Heart right ventricle (tissue), 16 donors: Measurements from ENCODE around the gene MOB3B. TPM values are rescaled to one million over a fixed set of nuclear protein-coding genes. Genes with fewer than 3 reads are reported as not detected.

Experiments used
- ATAC-seq, 8 donors: fragments of 200-7000 bp; cut with Tn5 transposase; one replicate each; pipeline ENCODE4 v1.9.1; 2020; ENCODE audit warnings: mild to moderate bottlenecking in 8 of 8, moderate library complexity in 8 of 8, moderate number of reproducible peaks in 1 of 8
- DNase-seq, 2 donors: peaks; one replicate each; pipeline ENCODE4 v3.0.0-alpha.2; 2020
- H3K27ac ChIP-seq, 10 donors: fragments of 200-600 bp; sonication (generic) in 2 of 10; one replicate each; pipeline versions ENCODE4 v1.5.0 to v1.8.0; 2020 to 2022; ENCODE audit warnings: mild to moderate bottlenecking in 3 of 10
- H3K27me3 ChIP-seq, 7 donors: fragments of 200-600 bp; one replicate each; pipeline ENCODE4 v1.8.0; 2021 to 2022; ENCODE audit warnings: mild to moderate bottlenecking in 2 of 7
- H3K36me3 ChIP-seq, 9 donors: fragments of 200-600 bp; sonication (generic) in 1 of 9; one replicate each; pipeline versions ENCODE4 v1.5.0 to v1.8.0; 2020 to 2022; ENCODE audit warnings: mild to moderate bottlenecking in 2 of 9
- H3K4me1 ChIP-seq, 9 donors: fragments of 200-600 bp; sonication (generic) in 1 of 9; one replicate each; pipeline versions ENCODE4 v1.5.0 to v1.8.0; 2020 to 2022; ENCODE audit warnings: mild to moderate bottlenecking in 4 of 9
- H3K4me3 ChIP-seq, 10 donors: fragments of 200-600 bp; sonication (generic) in 2 of 10; one replicate each; pipeline versions ENCODE4 v1.5.0 to v1.8.0; 2020 to 2022; ENCODE audit warnings: mild to moderate bottlenecking in 7 of 10, moderate library complexity in 2 of 10
- H3K9me3 ChIP-seq, 11 donors: fragments of 200-600 bp in 10 of 11; sonication (generic) in 2 of 11; one replicate each; pipeline versions ENCODE4 v1.5.0 to v1.8.0; 2013 to 2022; ENCODE audit warnings: mild to moderate bottlenecking in 2 of 11, control low read depth in 1 of 11, moderate library complexity in 1 of 11
- CTCF ChIP-seq, 9 donors: fragments of 200-600 bp; sonication (generic) in 2 of 9; IDR thresholded peaks; one replicate each; pipeline versions ENCODE4 v1.5.0 to v1.8.0; 2021 to 2022; ENCODE audit warnings: antibody characterized with exemption in 9 of 9, mild to moderate bottlenecking in 5 of 9, moderate library complexity in 1 of 9
- WGBS, 2 donors: extraction: QIAGEN DNeasy Blood & Tissue Kit; methylation state at CpG; one replicate each; pipeline ENCODE4 v1.1.7; 2013; ENCODE audit warnings: inconsistent platforms in 1 of 2; 5-methylcytosine and 5-hydroxymethylcytosine counted together
- intact Hi-C, 10 donors: fragments of 100-400 bp; cut with DNase I; formaldehyde crosslinking; loops; one replicate each; pipeline versions ENCODE4 v1.11.1 to v1.14.2; 2022
- polyA plus RNA-seq, 2 donors: library from polyadenylated mRNA; stranded (reverse); fragments of 200-250 nt; gene quantifications; one replicate each; pipeline ENCODE4 v1.2.3, GENCODE V29; 2013
- total RNA-seq, 10 donors: library from RNA; stranded (reverse); fragmentation: NEBNext Ultra II Directional in 3 of 10; extraction: Animal tissue kit (Norgen Biotek cat#: 25700) in 3 of 10; gene quantifications; one replicate each; pipeline versions ENCODE4 v1.2.1 to v1.2.4, GENCODE V29; 2021 to 2023
- donor health status: Arrhythmogenic right ventricular cardiomyopathy.
- donor health status: ischemic (EF 13 %, LVEDD 7.1; RV severe dilation, severe dysfunction).
- donor health status: healthy with polysubstance abuse.
- donor health status: DM: no; HTN: yes; CAD: no.
- donor health status: DM: no; HTN: no; CAD: no.
- donor health status: ischemic (EF 25% LVEDD 6.9; RV normal size, moderate dysfunction).
- donor health status: ischemic (EF 25% LVEDD 5.7; RV mildly dilated, moderate dysfunction).
- donor health status: healthy.
- donor health status: DM: yes; HTN: yes; CAD: no.
- donor health status: Ischemic cardiomyopathy.
- donor health status: ischemic (EF 35%, LVEDD 5.7; RV mildly dilated, moderate dysfunction).
- donor health status: nonischemic (EF 11% LVEDD 7.7; RV severe dilation, severe dysfunction).
- donor health status: DM: yes; HTN: yes; CAD: no.
- donor health status: PGD.
- donor health status: ischemic (EF 29% LVEDD 5.4; RV normal size, mild dysfunction).
- donor health status: nonischemic (EF 23%, LVEDD 6.1; RV moderate dilation, normal function).

The MOB3B gene
- total and polyA plus RNA-seq, 12 donors = 0.39 to 2.3 (median 1.3) TPM

- intact Hi-C loops = loop anchor here in 1 of 10 donors (10.0 kb wide), 1 partner anchor 53 kb away; the partner anchor contains the start of genes IFNK and MOB3B
These were observed 58.2 kb downstream of the MOB3B start for GRCh38 chr9:27471366-27471765.

GRCh38 chr9:27470291-27470856, 59.2 kb downstream of the MOB3B start:
- intact Hi-C loops = loop anchor here in 1 of 10 donors (10.0 kb wide), 1 partner anchor 54 kb away; the partner anchor contains the start of genes IFNK and MOB3B
- 98% methylated on average over 6 of the region's 6 CpGs for WGBS, 2 donors
- no peak for ATAC-seq

More at GRCh38 chr9:27471366-27471765, 58.2 kb downstream of the MOB3B start:
- TF ChIP-seq CTCF (IDR thresholded peaks at IDR 0.05) = no peak
- Histone ChIP-seq H3K27ac (peak overlapping the region in 2 of 10 donors; percentile 9 to 16), H3K27me3 (no peaks in the 10 kb centered on the region), H3K4me3 (no peak overlapping the region), H3K36me3 (no peaks in the 10 kb centered on the region), H3K9me3 (no peaks in the 10 kb centered on the region), H3K4me1 (peaks cover 0 to 50% (median 25%) of the 10 kb centered on the region in 9 donors)
- WGBS, 2 donors = 88 to 91% methylated on average over 5 of the region's 5 CpGs
- ATAC-seq (no peak), DNase-seq (no peak)

GRCh38 chr9:27469550-27469949, 60.1 kb downstream of the MOB3B start:
- ATAC-seq = no peak
- Histone ChIP-seq H3K4me1 (peaks cover 0 to 50% (median 25%) of the 10 kb centered on the region in 9 donors), H3K4me3 (no peak overlapping the region), H3K9me3 (no peaks in the 10 kb centered on the region), H3K36me3 (no peaks in the 10 kb centered on the region), H3K27ac (no peak overlapping the region), H3K27me3 (no peaks in the 10 kb centered on the region)
- intact Hi-C loops = loop anchor here in 2 of 10 donors (5.0 to 10.0 kb wide), 2 partner anchors 43 to 55 kb away; partner anchors contain the start of genes IFNK (in 1 of the 2) and MOB3B (in 1 of the 2)
- WGBS, 2 donors = 76 to 88% methylated on average over 3 of the region's 3 CpGs
- TF ChIP-seq CTCF (IDR thresholded peaks at IDR 0.05) = no peak
- DNase-seq = no peak

More at GRCh38 chr9:27470291-27470856, 59.2 kb downstream of the MOB3B start:
- no peak for TF ChIP-seq CTCF (IDR thresholded peaks at IDR 0.05)
- H3K27me3 ChIP-seq = no peaks in the 10 kb centered on the region
- peaks cover 0 to 50% (median 25%) of the 10 kb centered on the region in 9 donors for H3K4me1 ChIP-seq
- H3K9me3 ChIP-seq = no peaks in the 10 kb centered on the region
- H3K4me3 ChIP-seq = no peak overlapping the region
- no peak overlapping the region for H3K27ac ChIP-seq
- DNase-seq = no peak
- H3K36me3 ChIP-seq = no peaks in the 10 kb centered on the region

- intact Hi-C loops = loop anchor here in 2 of 10 donors (5.0 to 10.0 kb wide), 2 partner anchors 44 to 56 kb away; partner anchors contain the start of genes IFNK (in 1 of the 2) and MOB3B (in 1 of the 2)
- Histone ChIP-seq H3K27me3 (no peaks in the 10 kb centered on the region), H3K4me1 (peaks cover 0 to 40% (median 18%) of the 10 kb centered on the region in 9 donors), H3K36me3 (no peaks in the 10 kb centered on the region), H3K9me3 (no peaks in the 10 kb centered on the region), H3K4me3 (no peak overlapping the region), H3K27ac (no peak overlapping the region)
- no peak for DNase-seq
- no peak for ATAC-seq
- no peak for TF ChIP-seq CTCF (IDR thresholded peaks at IDR 0.05)
- 85 to 89% methylated on average over 5 of the region's 5 CpGs for WGBS, 2 donors
These were observed 61.0 kb downstream of the MOB3B start for GRCh38 chr9:27468462-27469110.
